Adrenal gland (tissue), 12 donors: ENCODE results near the gene ANK3. TPM values are rescaled to one million over a fixed set of nuclear protein-coding genes. Genes with fewer than 3 reads are reported as not detected.

Experiments used
- DNase-seq, 7 donors: peaks; one replicate each; pipeline ENCODE4 v3.0.0-alpha.2; 2019 to 2020
- H3K27ac ChIP-seq, 5 donors: fragments of 200-600 bp; sonication (generic) in 4 of 5; 1 replicate in 3 of 5; 2 replicates in 2 of 5; pipeline versions ENCODE4 v1.5.1 to v1.8.0; 2016 to 2020; ENCODE audit warnings: mild to moderate bottlenecking in 1 of 5
- H3K27me3 ChIP-seq: fragments of 200-600 bp; 2 replicates; pipeline ENCODE4 v1.8.0; 2021
- H3K36me3 ChIP-seq, 2 donors: fragments of 200-600 bp; replicated peaks in 1 of 2; 1 replicate in 1 of 2; 2 replicates in 1 of 2; pipeline versions ENCODE4 v1.5.1 to v1.8.0; 2018 to 2022
- H3K4me1 ChIP-seq, 2 donors: fragments of 200-600 bp; replicated peaks in 1 of 2; 1 replicate in 1 of 2; 2 replicates in 1 of 2; pipeline versions ENCODE4 v1.5.1 to v1.8.0; 2018 to 2021
- H3K4me3 ChIP-seq, 4 donors: fragments of 200-600 bp; sonication (generic) in 3 of 4; one replicate each; pipeline ENCODE4 v1.5.1; 2016 to 2018
- H3K9me3 ChIP-seq, 3 donors: fragments of 200-600 bp; sonication (generic) in 1 of 3; replicated peaks in 1 of 3; 1 replicate in 2 of 3; 2 replicates in 1 of 3; pipeline versions ENCODE4 v1.5.1 to v1.8.0; 2016 to 2021
- POLR2A ChIP-seq, 2 donors: fragments of 450-650 bp; IDR thresholded peaks; one replicate each; pipeline ENCODE4 v1.6.1; 2017; ENCODE audit warnings: antibody characterized with exemption in 2 of 2, mild to moderate bottlenecking in 2 of 2, moderate library complexity in 1 of 2
- WGBS, 4 donors: extraction: QIAGEN DNeasy Blood & Tissue Kit in 2 of 4; methylation state at CpG; one replicate each; pipeline versions ENCODE4 v1.1.5 to v1.1.7; 2013 to 2017; 5-methylcytosine and 5-hydroxymethylcytosine counted together
- intact Hi-C, 2 donors: fragments of 100-400 bp; cut with DNase I; formaldehyde crosslinking; loops; one replicate each; pipeline versions ENCODE4 v1.14.1 to v1.15.0; 2022 to 2023
- polyA plus RNA-seq, 3 donors: library from polyadenylated mRNA; stranded (reverse); fragments of 200-250 nt in 2 of 3; fragments of 350-450 nt in 1 of 3; fragmentation: Illumina TruSeq in 1 of 3; extraction: RNeasy Lipid Tissue Mini Kit (QIAGEN cat#74804) in 1 of 3; gene quantifications; one replicate each; pipeline ENCODE4 v1.2.3, GENCODE V29; 2013 to 2014
- total RNA-seq, 9 donors: library from RNA; depleted of rRNA in 4 of 9; stranded (reverse); fragments of >200 nt in 4 of 9; fragments of 120-200 nt in 1 of 9; fragmentation: NEBNext Ultra II Directional in 1 of 9; extraction: Animal tissue kit (Norgen Biotek cat#: 25700) in 1 of 9; gene quantifications; one replicate each; pipeline versions ENCODE4 v1.1.0 to v1.2.4, GENCODE V29; 2013 to 2023
- TF ChIP-seq, protein P1 (sequence below), 6 experiments: fragments of 450-650 bp in 4 of 6; fragments of 200-600 bp in 2 of 6; sonication (generic) in 1 of 6; IDR thresholded peaks; 1 replicate in 5 of 6; 2 replicates in 1 of 6; pipeline versions ENCODE4 v1.5.1 to v1.8.0; 2016 to 2021; ENCODE audit warnings: antibody characterized with exemption in 6 of 6, mild to moderate bottlenecking in 2 of 6, moderate library complexity in 1 of 6
- donor health status: healthy with polysubstance abuse.
- donor health status: Bipolar disorder and iron deficiency.
- donor health status: DM: yes; HTN: yes; CAD: no.
- donor health status: DM: no; HTN: no; CAD: no.
- donor health status: DM: no; HTN: no; CAD: no.
- donor health status: DM: yes; HTN: yes; CAD: no.

ANK3 gene
- total and polyA plus RNA-seq, 12 donors: 2.6 to 48.1 (median 15.2) TPM

DNA sequence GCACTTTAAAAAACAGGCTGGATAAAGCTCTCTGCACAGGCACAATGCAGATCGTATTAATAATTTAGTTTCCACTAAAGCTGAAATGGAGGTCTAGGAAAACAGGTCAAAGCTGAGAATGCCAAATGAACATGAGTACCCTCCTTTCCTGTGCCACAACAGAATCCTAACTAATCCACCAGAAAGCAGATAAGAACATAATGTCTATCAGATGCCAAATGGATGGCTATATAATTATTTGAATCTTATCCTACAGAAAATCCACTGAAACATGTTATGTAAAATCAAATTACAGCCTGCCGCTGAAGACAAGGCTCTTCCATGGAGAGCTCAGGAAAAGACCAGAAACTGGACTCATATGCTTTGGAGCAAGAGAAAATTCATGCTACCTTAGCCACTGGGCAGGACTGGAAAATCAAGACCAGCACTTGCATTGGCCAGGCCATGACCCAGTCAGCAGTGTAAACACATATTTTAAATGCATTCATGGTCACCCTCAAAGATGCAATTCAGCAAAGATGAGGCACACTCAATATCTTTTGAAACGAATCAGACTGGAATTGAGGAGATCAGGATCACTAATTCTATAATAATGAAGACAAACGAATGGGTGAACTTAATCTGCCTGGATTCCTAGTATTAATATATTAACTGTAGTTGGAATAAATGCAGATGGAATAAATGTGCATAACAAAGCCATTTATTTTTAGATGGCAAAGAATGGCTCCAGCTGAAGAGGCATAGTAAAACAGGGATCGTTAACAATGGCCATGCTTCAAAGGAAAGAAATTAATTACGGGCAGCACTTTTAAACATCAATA lies 13.2 kb downstream of the ANK3 start:
- no peaks in the 10 kb centered on the region for H3K36me3 ChIP-seq
- no peaks in the 10 kb centered on the region for H3K9me3 ChIP-seq
- no peaks in the 10 kb centered on the region for H3K4me1 ChIP-seq
- no peak for DNase-seq
- intact Hi-C loops: no loop called here
- no peak overlapping the region for H3K4me3 ChIP-seq
- no peaks in the 10 kb centered on the region for H3K27me3 ChIP-seq
- 82 to 87% (median 85%) methylated on average over 6 of the region's 6 CpGs for WGBS, 4 donors
- no peak overlapping the region for H3K27ac ChIP-seq
- TF ChIP-seq, protein P1, sequence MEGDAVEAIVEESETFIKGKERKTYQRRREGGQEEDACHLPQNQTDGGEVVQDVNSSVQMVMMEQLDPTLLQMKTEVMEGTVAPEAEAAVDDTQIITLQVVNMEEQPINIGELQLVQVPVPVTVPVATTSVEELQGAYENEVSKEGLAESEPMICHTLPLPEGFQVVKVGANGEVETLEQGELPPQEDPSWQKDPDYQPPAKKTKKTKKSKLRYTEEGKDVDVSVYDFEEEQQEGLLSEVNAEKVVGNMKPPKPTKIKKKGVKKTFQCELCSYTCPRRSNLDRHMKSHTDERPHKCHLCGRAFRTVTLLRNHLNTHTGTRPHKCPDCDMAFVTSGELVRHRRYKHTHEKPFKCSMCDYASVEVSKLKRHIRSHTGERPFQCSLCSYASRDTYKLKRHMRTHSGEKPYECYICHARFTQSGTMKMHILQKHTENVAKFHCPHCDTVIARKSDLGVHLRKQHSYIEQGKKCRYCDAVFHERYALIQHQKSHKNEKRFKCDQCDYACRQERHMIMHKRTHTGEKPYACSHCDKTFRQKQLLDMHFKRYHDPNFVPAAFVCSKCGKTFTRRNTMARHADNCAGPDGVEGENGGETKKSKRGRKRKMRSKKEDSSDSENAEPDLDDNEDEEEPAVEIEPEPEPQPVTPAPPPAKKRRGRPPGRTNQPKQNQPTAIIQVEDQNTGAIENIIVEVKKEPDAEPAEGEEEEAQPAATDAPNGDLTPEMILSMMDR (IDR thresholded peaks at IDR 0.05): no peak
- no peak for TF ChIP-seq POLR2A (IDR thresholded peaks at IDR 0.05)

DNA sequence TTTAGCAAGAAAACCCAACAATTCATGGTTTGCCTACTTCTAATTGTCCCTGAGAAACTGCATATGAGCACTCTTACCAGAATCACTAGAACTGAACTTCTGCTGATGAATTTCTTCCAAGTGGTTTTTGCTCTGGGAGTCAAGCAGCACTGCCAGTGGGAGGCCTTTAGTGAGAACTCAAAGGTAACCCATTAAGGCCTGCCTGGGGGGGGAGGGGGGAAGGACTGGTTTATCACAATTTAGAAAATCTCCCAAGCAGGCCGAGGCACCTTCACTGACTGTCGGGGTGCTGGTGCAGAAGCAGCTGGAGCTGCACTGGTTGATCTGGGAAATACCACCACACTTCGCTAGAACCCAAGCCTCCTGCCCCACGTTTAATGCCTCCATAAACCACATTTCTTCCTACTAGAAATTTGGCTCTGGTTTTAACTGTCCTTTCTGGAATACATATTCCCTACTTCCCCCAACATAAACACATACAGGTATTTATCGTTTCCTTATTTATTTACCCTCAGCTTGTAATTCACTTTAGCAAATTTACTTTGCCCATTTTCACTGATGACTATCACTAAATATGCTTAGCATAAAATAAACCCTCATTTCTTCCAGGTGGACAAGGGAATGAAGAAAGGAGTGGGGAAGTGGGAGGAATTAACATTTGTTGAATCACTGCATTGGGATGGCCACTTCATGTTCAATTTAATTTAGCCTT lies 14.2 kb downstream of the ANK3 start:
- Histone ChIP-seq H3K36me3 (no peaks in the 10 kb centered on the region), H3K4me3 (no peak overlapping the region), H3K9me3 (no peaks in the 10 kb centered on the region), H3K27ac (no peak overlapping the region), H3K27me3 (no peaks in the 10 kb centered on the region), H3K4me1 (no peaks in the 10 kb centered on the region)
- DNase-seq: no peak
- intact Hi-C loops: no loop called here
- WGBS, 4 donors: 88 to 94% (median 90%) methylated on average over 5 of the region's 5 CpGs
- TF ChIP-seq, protein P1 (IDR thresholded peaks at IDR 0.05): no peak
- TF ChIP-seq POLR2A (IDR thresholded peaks at IDR 0.05): no peak

DNA sequence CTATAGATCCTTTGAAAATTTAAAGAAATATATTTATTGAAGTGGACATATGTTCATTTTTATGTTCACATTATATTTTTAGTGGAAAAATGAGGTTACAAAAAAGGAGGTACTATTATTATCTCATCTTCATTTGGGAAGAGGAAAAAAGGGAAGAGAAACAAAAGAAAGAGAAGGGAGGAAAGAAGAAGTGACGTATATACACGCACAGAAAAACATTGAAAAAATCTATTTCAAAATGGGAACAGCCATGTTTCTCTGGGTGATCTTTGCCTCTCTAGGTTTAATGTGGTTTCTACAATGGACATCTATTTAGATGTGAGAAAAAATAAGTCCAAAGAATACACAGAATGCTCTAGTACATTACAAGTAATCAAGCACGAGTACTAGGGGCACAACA lies 14.8 kb downstream of the ANK3 start:
- Histone ChIP-seq H3K9me3 (no peaks in the 10 kb centered on the region), H3K4me1 (no peaks in the 10 kb centered on the region), H3K36me3 (no peaks in the 10 kb centered on the region), H3K27me3 (no peaks in the 10 kb centered on the region), H3K27ac (no peak overlapping the region), H3K4me3 (no peak overlapping the region)
- TF ChIP-seq, protein P1 (IDR thresholded peaks at IDR 0.05): no peak
- no peak for TF ChIP-seq POLR2A (IDR thresholded peaks at IDR 0.05)
- intact Hi-C loops: no loop called here
- DNase-seq: no peak
- WGBS, 4 donors: 79 to 94% (median 81%) methylated on average over 3 of the region's 3 CpGs

DNA sequence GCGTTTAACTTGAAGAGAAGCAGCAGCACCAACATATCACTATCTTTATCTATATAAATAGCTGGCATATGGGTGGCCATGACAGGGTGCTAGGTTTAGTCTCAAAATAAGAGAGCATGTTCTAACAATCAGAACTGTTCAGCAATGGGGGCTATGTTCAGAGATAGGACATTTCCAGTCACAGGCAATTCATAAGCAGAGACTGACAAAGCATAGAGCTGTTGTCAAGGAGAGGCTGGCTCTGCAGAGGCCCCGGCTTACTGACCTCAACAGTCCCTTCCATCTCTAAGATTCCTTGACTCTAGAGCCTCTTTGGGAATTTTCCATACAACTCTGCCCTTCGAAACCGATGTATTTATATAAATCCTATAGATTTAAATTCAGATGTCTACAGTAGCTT lies 17.2 kb downstream of the ANK3 start:
- WGBS, 4 donors: 79 to 97% (median 85%) methylated on average over 4 of the region's 4 CpGs
- TF ChIP-seq, protein P1 (IDR thresholded peaks at IDR 0.05): no peak
- TF ChIP-seq POLR2A (IDR thresholded peaks at IDR 0.05): no peak
- Histone ChIP-seq H3K4me1 (no peaks in the 10 kb centered on the region), H3K27ac (no peak overlapping the region), H3K9me3 (no peaks in the 10 kb centered on the region), H3K36me3 (no peaks in the 10 kb centered on the region), H3K27me3 (no peaks in the 10 kb centered on the region), H3K4me3 (no peak overlapping the region)
- intact Hi-C loops: no loop called here
- DNase-seq: no peak
